Fibroblast of the aortic adventitia (primary cell): ENCODE results near the gene INTS15. TPM values are rescaled to one million over a fixed set of nuclear protein-coding genes. Genes with fewer than 3 reads are reported as not detected.

ENCODE experiments used
- DNase-seq: peaks from one replicate; pipeline ENCODE4 v3.0.0-alpha.2; 2010; ENCODE audit warnings: low read depth
- H3K4me3 ChIP-seq: 2 replicates; pipeline ENCODE4 v1.5.1; 2011; ENCODE audit warnings: low read depth, mild to moderate bottlenecking, control low read depth, low read length, moderate library complexity
- total RNA-seq: library from RNA; depleted of rRNA; stranded (reverse); fragments of >200 nt; gene quantifications from 2 replicates; pipeline ENCODE4 v1.2.3, GENCODE V29; 2012; ENCODE audit warnings: low replicate concordance
- TF ChIP-seq, protein P1 (sequence below): IDR thresholded peaks from 2 replicates; pipeline ENCODE4 v1.5.1; 2011; ENCODE audit warnings: mild to moderate bottlenecking, low read length, control low read depth, inconsistent platforms; ENCODE audit not compliant: insufficient read depth

The INTS15 gene
- total RNA-seq, 1 donor = 10.8 TPM

DNA sequence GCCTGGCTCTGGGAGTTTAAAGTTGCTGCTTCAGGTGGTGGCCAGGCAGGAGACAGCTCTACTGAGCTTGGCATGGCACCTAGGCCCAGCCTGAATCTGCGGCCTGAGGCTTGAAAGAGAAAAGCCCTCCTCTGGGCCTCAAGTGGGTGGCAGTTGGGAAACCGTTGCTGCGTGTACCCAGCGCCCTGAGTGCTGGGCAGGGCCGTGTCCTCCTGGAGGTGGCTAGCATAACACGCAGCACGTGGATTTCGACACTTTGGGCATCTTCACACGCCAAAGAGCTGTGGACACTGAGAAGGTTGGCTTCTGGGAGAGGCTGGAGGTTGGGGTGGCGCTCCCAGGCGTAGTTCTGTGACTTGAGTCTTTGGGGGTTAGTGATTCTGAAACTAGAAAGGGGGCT, 49.8 kb downstream of the INTS15 start:
- H3K4me3 ChIP-seq = no peak overlapping the region
- DNase-seq = no peak
- TF ChIP-seq, protein P1, sequence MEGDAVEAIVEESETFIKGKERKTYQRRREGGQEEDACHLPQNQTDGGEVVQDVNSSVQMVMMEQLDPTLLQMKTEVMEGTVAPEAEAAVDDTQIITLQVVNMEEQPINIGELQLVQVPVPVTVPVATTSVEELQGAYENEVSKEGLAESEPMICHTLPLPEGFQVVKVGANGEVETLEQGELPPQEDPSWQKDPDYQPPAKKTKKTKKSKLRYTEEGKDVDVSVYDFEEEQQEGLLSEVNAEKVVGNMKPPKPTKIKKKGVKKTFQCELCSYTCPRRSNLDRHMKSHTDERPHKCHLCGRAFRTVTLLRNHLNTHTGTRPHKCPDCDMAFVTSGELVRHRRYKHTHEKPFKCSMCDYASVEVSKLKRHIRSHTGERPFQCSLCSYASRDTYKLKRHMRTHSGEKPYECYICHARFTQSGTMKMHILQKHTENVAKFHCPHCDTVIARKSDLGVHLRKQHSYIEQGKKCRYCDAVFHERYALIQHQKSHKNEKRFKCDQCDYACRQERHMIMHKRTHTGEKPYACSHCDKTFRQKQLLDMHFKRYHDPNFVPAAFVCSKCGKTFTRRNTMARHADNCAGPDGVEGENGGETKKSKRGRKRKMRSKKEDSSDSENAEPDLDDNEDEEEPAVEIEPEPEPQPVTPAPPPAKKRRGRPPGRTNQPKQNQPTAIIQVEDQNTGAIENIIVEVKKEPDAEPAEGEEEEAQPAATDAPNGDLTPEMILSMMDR = no peak

DNA sequence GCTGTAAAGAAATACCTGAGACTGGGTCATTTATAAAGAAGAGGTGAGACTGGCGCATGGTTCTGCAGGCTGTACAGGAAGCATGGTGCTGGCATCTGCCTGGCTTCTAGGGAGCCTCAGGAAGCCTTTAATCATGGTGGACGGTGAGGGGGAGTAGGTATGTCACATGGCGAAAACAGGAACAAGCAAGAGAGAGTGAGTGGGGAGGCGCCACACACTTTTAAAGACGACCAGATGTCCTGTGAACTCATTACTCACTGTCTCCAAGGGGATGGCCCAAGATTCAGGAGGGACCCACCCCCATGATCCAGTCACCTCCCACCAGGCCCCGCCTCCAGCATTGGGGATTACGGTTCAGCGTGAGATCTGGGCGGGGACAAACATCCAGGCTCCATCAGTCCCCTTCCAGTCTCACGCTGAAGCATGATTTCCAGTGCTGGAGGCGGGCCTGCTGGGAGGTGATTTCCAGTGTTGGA, 50.5 kb downstream of the INTS15 start:
- peak; percentile 56 for DNase-seq
- TF ChIP-seq, protein P1 = no peak
- no peak overlapping the region for H3K4me3 ChIP-seq

DNA sequence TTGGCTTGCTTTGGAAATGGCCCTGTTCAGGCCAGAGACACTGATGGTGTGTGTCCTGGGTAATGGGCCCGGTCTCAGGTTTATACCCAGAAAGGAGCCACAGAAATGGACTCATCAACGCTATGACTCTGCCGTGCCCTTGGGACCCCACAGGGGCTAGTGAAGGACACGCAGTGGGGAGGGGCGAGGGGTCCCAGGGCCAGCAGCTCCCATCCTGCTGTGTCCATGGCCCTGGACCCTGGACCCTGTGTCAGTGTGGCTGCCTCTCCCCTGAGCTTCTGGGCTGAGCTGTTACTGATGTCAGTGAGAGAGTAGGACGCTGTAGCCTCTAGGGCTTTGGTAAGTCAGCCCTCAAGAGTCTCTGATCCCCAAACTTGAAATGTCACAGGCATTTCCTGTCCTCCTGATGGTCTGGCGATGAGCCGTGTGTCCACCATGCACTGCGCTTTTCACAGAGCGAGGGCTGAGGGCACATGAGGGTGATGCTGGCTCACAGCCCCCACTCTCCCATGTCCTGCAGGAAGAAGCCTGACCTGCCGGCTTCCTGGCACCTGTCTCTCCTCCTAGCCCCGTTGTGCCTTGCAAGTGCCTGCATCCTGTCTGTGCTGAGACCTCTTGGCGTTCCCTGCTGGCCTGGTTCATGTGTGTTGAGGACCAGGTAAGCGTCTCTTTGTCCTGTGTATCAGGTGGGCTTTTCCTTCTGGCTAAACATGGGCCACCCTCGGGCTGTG, 51.6 kb downstream of the INTS15 start:
- H3K4me3 ChIP-seq = no peak overlapping the region
- DNase-seq = no peak
- TF ChIP-seq, protein P1 = no peak

DNA sequence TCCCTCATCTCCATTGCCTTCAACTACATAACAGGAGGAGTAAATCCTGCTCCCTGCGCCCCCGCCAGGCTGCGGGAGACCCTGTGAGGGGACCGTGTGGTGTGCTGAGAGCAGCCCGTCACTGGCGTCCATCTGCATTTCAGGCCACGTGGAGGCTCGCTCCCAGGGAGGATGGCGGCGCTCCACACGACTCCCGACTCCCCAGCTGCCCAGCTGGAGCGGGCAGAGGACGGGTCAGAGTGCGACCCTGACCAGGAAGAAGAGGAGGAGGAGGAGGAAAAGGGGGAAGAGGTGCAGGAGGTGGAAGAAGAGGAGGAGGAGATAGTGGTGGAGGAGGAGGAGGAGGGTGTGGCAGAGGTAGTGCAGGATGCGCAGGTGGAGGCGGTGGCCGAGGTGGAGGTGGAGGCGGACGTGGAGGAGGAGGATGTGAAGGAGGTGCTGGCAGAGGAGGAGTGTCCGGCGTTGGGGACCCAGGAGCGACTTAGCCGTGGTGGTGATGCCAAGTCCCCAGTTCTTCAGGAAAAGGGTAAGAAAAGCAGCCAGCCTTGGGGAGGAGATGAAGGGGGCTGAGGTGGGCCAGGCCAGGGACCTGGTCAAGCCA, 52.5 kb downstream of the INTS15 start:
- no peak for DNase-seq
- TF ChIP-seq, protein P1 = no peak

DNA sequence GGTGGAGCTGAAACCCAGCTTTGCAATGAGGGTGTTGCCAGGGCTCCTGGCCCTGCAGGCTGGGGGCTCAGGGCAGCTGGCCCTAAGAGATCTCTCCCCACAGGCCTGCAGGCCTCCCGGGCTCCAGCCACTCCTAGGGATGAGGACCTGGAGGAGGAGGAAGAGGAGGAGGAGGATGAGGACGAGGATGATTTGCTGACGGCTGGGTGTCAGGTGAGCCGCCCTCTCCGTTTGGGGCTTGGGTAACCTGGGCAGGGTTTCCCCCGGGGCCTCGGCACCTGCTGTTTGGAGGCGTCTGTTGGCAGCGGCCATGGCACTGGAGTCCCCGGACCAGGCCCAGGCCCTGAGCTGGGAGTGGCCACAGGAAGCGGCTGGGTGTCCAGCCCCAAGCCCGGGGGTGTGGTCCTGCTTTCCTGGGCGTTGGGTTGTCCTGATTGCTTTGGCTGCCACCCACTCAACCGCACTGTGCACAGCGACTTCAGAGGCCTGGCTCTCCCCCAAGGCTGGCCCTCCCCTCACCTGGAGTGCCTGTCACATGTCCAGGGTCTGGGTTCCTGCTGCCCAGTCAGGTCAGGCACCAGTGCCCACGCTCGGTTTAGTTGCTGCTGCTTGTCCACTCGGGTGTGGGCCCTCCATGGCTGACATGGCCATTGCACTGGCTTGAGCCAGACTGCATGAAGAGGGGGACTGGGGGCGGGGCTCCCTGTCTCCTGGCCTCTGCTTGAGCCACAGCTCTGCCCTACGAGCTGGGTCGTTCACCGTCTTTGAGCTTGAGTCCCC, 53.2 kb downstream of the INTS15 start:
- TF ChIP-seq, protein P1 = no peak
- H3K4me3 ChIP-seq = no peak overlapping the region
- DNase-seq = no peak

More for the DNA sequence above, 52.5 kb downstream of the INTS15 start:
- no peak overlapping the region for H3K4me3 ChIP-seq

DNA sequence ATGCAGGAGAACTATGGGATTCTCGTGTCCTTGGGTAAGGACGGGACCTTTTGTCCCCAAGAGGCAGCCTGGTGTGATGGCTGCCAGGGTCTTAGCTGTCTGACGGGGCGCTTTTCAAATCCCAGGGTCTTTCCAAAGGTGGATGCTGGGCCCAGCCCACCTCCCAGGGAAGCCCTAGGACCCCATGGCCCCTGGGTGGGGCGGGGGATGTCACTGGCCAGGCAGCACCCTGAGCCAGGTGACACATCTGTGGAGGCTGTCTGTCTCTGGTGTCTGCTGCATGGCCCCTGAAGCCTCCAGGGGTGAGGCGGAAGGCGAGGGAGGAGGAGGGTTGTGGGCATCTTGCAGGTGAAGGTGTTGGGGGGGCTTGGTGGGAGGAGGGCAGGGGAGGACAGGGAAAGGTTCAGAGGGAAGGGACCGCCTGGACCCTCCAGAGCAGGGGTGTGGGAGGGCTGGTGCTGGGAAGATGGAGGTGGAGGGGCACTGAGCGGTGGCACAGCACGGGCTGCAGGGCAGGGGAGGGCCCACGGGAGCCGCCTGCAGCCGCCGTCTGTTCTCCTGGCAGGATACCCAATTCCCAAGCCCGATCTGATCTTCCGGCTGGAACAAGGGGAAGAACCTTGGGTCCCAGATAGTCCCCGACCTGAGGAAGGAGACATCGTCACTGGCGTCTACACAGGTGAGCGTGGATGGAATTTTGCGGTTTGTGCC, 54.2 kb downstream of the INTS15 start:
- TF ChIP-seq, protein P1 = no peak
- H3K4me3 ChIP-seq = no peak overlapping the region
- no peak for DNase-seq
